ENCODE data around the gene BMP6. TPM values are rescaled to one million over a fixed set of nuclear protein-coding genes. Genes with fewer than 3 reads are reported as not detected.

Gene BMP6
- total and polyA plus RNA-seq, 2 donors (not counting 3 experiments of a cell fraction or from before 2014, with no cell fraction given): 221 to 276 TPM

GRCh38 chr6:7905416-7905815, 179.5 kb downstream of the BMP6 start:
- Histone ChIP-seq H3K4me3 (replicated peaks in 1 of 3; ENCODE audit: insufficient read depth in 1 of 3, low read depth in 1 of 3, low read length in 3 of 3) (peak overlapping the region in 1 of 3 experiments; percentile 43), H3K79me2 (ENCODE audit: control insufficient read depth, insufficient read depth, low read length) (peaks cover 99% of the 10 kb centered on the region), H3K27ac (ENCODE audit: insufficient read depth, low read depth, low read length) (peak overlapping the region; percentile 94), H3K36me3 (ENCODE audit: control insufficient read depth in 2 of 2, extremely low read depth in 1 of 2, insufficient read depth in 2 of 2, low read length in 2 of 2) (peaks cover 54 to 69% of the 10 kb centered on the region in 2 experiments), H3K4me1 (ENCODE audit: control insufficient read depth, extremely low read depth, insufficient read depth, low read length) (peaks cover 75% of the 10 kb centered on the region), H3K9ac (replicated peaks; ENCODE audit: extremely low read depth, insufficient read depth, low read length) (peak overlapping the region; percentile 64), H3K9me3 (replicated peaks; ENCODE audit: control insufficient read depth, insufficient read depth, low read length) (no peaks in the 10 kb centered on the region), H4K20me1 (replicated peaks; ENCODE audit: control insufficient read depth, extremely low read depth, insufficient read depth, low read length) (no peaks in the 10 kb centered on the region), H3K4me2 (ENCODE audit: insufficient read depth, low read length) (peak overlapping the region; percentile 72), H3K27me3 (ENCODE audit: control insufficient read depth in 2 of 2, insufficient read depth in 2 of 2, low read length in 2 of 2) (no peaks in the 10 kb centered on the region), H2AFZ (ENCODE audit: low read depth, low read length) (no peak overlapping the region), H3K9me1 (replicated peaks; ENCODE audit: control insufficient read depth, extremely low read depth, insufficient read depth, low read length) (no peaks in the 10 kb centered on the region)
- intact Hi-C loops (cut with micrococcal nuclease) (loop anchor here (10.0 kb wide), 1 partner anchor 309 kb away; no protein-coding TSS in a partner anchor), dilution Hi-C loops (cut with MboI; ENCODE audit: extremely low pct_ligation_motif_present, low sequenced_read_pairs) (no loop called here)
- peak; percentile 26 for DNase-seq (ENCODE audit: low read depth, low spot score)
- TF ChIP-seq, protein P1, sequence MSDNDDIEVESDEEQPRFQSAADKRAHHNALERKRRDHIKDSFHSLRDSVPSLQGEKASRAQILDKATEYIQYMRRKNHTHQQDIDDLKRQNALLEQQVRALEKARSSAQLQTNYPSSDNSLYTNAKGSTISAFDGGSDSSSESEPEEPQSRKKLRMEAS (IDR thresholded peaks at IDR 0.05; ENCODE audit: insufficient read depth, insufficient read length): no peak
- no peak for TF ChIP-seq MYC (IDR thresholded peaks at IDR 0.05; ENCODE audit: low read depth, low read length)
- TF ChIP-seq GATA2 (IDR thresholded peaks at IDR 0.05; ENCODE audit: insufficient read depth, insufficient read length, low read depth, low read length): no peak
- TF ChIP-seq POLR2A (IDR thresholded peaks at IDR 0.05; ENCODE audit: low read depth, low read length): no peak
- TF ChIP-seq EZH2 (IDR thresholded peaks at IDR 0.05; ENCODE audit: borderline replicate concordance, low read depth, low read length, severe bottlenecking): no peak
- TF ChIP-seq, protein P2, sequence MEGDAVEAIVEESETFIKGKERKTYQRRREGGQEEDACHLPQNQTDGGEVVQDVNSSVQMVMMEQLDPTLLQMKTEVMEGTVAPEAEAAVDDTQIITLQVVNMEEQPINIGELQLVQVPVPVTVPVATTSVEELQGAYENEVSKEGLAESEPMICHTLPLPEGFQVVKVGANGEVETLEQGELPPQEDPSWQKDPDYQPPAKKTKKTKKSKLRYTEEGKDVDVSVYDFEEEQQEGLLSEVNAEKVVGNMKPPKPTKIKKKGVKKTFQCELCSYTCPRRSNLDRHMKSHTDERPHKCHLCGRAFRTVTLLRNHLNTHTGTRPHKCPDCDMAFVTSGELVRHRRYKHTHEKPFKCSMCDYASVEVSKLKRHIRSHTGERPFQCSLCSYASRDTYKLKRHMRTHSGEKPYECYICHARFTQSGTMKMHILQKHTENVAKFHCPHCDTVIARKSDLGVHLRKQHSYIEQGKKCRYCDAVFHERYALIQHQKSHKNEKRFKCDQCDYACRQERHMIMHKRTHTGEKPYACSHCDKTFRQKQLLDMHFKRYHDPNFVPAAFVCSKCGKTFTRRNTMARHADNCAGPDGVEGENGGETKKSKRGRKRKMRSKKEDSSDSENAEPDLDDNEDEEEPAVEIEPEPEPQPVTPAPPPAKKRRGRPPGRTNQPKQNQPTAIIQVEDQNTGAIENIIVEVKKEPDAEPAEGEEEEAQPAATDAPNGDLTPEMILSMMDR (IDR thresholded peaks at IDR 0.05; ENCODE audit: extremely low read depth in 1 of 2, insufficient read depth in 1 of 2, low read depth in 1 of 2, low read length in 2 of 2): no peak
- TF ChIP-seq JUN (IDR thresholded peaks at IDR 0.05; ENCODE audit: borderline replicate concordance, insufficient read depth, insufficient read length, low read depth): no peak
- no peak for TF ChIP-seq FOS (IDR thresholded peaks at IDR 0.05; ENCODE audit: borderline replicate concordance, insufficient read depth, low read length)
- no peak for TF ChIP-seq POLR2AphosphoS5 (IDR thresholded peaks at IDR 0.05; ENCODE audit: insufficient read depth, low read depth, low read length)
- CTCF ChIA-PET: interaction anchor here (1.3 to 2.8 kb wide), 4 partner anchors 87 to 183 kb away, joined by 4 to 25 read pairs (median 11); no protein-coding TSS in a partner anchor
- no TSS peak for BruUV-seq (replicated peaks)
- no peak for FAIRE-seq
- POLR2A ChIA-PET: interaction anchor here (1.0 to 2.3 kb wide), 3 partner anchors 11 to 95 kb away, joined by 5 to 11 read pairs (median 5); no protein-coding TSS in a partner anchor

Data from endothelial cell of umbilical vein (primary cell).